Hepatocyte (in vitro differentiated cells): ENCODE measurements around the gene LATS2. TPM values are rescaled to one million over a fixed set of nuclear protein-coding genes. Genes with fewer than 3 reads are reported as not detected.

Source experiments
- DNase-seq: peaks from one replicate; pipeline ENCODE4 v3.0.0-alpha.2; 2016; ENCODE audit warnings: low spot score
- H2AFZ ChIP-seq: fragments of 200-600 bp; sonication (generic); 2 replicates; pipeline ENCODE4 v1.6.0; 2016; ENCODE audit warnings: antibody characterized with exemption, mild to moderate bottlenecking
- H3K27ac ChIP-seq: fragments of 200-600 bp; sonication (generic); 2 replicates; pipeline ENCODE4 v1.5.1; 2016; ENCODE audit warnings: mild to moderate bottlenecking
- H3K27me3 ChIP-seq: fragments of 200-600 bp; sonication (generic); 2 replicates; pipeline ENCODE4 v1.6.1; 2016
- H3K36me3 ChIP-seq: fragments of 200-600 bp; sonication (generic); replicated peaks from 2 replicates; pipeline ENCODE4 v1.5.1; 2016; ENCODE audit warnings: low read depth; ENCODE audit not compliant: insufficient read depth
- H3K4me1 ChIP-seq: fragments of 200-600 bp; sonication (generic); 2 replicates; pipeline ENCODE4 v1.5.1; 2016; ENCODE audit warnings: mild to moderate bottlenecking, moderate library complexity; ENCODE audit not compliant: insufficient read depth
- H3K4me2 ChIP-seq: fragments of 200-600 bp; sonication (generic); 2 replicates; pipeline ENCODE4 v1.6.0; 2016
- H3K4me3 ChIP-seq: fragments of 200-600 bp; sonication (generic); 2 replicates; pipeline ENCODE4 v1.5.1; 2016; ENCODE audit warnings: mild to moderate bottlenecking
- H3K79me2 ChIP-seq: fragments of 200-600 bp; sonication (generic); 2 replicates; pipeline ENCODE4 v1.6.0; 2017; ENCODE audit warnings: mild to moderate bottlenecking
- H3K9me2 ChIP-seq: fragments of 200-600 bp; sonication (generic); replicated peaks from 2 replicates; pipeline ENCODE4 v1.6.0; 2017; ENCODE audit warnings: mild to moderate bottlenecking; ENCODE audit not compliant: insufficient read depth
- H3K9me3 ChIP-seq: fragments of 200-600 bp; sonication (generic); 2 replicates; pipeline ENCODE4 v1.5.1; 2016; ENCODE audit warnings: low read depth, mild to moderate bottlenecking
- H4K20me1 ChIP-seq: fragments of 200-600 bp; sonication (generic); 2 replicates; pipeline ENCODE4 v1.6.0; 2016; ENCODE audit warnings: mild to moderate bottlenecking; ENCODE audit not compliant: insufficient read depth, poor library complexity, severe bottlenecking
- EZH2 ChIP-seq: fragments of 200-600 bp; sonication (generic); IDR thresholded peaks from 2 replicates; pipeline ENCODE4 v1.6.1; 2016; ENCODE audit warnings: antibody characterized with exemption, mild to moderate bottlenecking, borderline replicate concordance
- EZH2phosphoT487 ChIP-seq: fragments of 200-600 bp; sonication (generic); IDR thresholded peaks from one replicate; pipeline ENCODE4 v1.6.1; 2018; ENCODE audit warnings: antibody characterized with exemption, mild to moderate bottlenecking, low read depth, moderate library complexity; ENCODE audit not compliant: unreplicated experiment, severe bottlenecking
- WGBS: methylation state at CpG from one replicate; pipeline ENCODE4 v1.1.6; 2016; ENCODE audit warnings: low lambda C conversion rate; ENCODE audit errors: missing lambda C conversion rate; 5-methylcytosine and 5-hydroxymethylcytosine counted together
- polyA plus RNA-seq: library from polyadenylated mRNA; unstranded; fragments of >200 nt; fragmentation: Nextera tagmentation; extraction: Ambion mirVana; gene quantifications from 2 replicates; pipeline ENCODE4 v1.2.1, GENCODE V29; 2016
- total RNA-seq: library from RNA; depleted of rRNA; stranded (reverse); fragments of >200 nt; gene quantifications from 2 replicates; pipeline ENCODE4 v1.2.3, GENCODE V29; 2014
- TF ChIP-seq, protein P1 (sequence below): fragments of 200-600 bp; sonication (generic); IDR thresholded peaks from 2 replicates; pipeline ENCODE4 v1.5.1; 2016; ENCODE audit warnings: antibody characterized with exemption, mild to moderate bottlenecking; ENCODE audit not compliant: poor library complexity

LATS2 gene
- total and polyA plus RNA-seq, 2 experiments from 2014 or later = 6.2 to 15.5 TPM

DNA sequence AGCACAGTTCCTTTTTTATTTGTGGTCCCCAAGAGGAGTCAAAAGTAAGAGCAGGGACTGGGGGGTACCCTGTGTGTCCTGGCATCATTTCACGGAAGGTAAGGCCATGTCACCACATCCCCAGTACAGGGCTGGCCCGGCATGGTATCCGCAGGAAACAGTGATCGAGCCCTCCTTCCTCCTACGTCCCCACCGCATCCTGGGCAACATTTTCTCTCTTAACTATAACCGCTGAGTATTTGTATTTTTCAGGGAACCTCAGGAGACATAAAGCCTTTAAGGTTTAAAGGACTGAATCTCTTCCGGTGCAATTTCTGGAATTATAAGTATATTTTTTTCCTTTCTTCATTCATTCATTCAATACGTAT is 13.6 kb upstream of the LATS2 start:
- Histone ChIP-seq H3K27ac (no peak overlapping the region), H3K79me2 (no peaks in the 10 kb centered on the region), H3K9me3 (no peaks in the 10 kb centered on the region), H3K4me3 (no peak overlapping the region), H2AFZ (peak overlapping the region; percentile 93), H3K4me2 (peak overlapping the region; percentile 97), H3K27me3 (peaks cover 3% of the 10 kb centered on the region), H3K36me3 (no peaks in the 10 kb centered on the region), H4K20me1 (no peaks in the 10 kb centered on the region), H3K4me1 (peaks cover 6% of the 10 kb centered on the region), H3K9me2 (no peaks in the 10 kb centered on the region)
- no peak for TF ChIP-seq EZH2phosphoT487
- TF ChIP-seq, protein P1, sequence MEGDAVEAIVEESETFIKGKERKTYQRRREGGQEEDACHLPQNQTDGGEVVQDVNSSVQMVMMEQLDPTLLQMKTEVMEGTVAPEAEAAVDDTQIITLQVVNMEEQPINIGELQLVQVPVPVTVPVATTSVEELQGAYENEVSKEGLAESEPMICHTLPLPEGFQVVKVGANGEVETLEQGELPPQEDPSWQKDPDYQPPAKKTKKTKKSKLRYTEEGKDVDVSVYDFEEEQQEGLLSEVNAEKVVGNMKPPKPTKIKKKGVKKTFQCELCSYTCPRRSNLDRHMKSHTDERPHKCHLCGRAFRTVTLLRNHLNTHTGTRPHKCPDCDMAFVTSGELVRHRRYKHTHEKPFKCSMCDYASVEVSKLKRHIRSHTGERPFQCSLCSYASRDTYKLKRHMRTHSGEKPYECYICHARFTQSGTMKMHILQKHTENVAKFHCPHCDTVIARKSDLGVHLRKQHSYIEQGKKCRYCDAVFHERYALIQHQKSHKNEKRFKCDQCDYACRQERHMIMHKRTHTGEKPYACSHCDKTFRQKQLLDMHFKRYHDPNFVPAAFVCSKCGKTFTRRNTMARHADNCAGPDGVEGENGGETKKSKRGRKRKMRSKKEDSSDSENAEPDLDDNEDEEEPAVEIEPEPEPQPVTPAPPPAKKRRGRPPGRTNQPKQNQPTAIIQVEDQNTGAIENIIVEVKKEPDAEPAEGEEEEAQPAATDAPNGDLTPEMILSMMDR = no peak
- no peak for TF ChIP-seq EZH2
- DNase-seq = no peak
- 77% methylated on average over 9 of the region's 9 CpGs for WGBS

DNA sequence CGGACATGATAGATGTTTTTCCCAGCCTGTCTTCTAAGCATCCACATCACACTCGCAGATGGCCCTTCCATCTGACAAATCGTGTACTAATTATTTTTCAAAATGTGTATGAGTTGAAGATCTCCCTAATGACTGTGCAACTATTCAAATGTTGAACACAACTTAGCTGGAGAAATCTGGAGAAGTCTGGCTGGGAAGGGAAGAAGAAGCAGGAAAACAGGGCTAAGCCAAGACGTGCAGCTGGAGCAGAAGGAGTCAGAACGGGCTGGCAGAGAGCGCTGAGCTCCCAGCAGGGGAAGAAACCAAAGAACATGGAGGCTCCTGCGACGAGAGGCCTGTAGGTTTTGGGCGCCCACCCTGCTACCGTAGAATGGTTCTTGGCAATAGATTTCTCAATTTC is 13.2 kb upstream of the LATS2 start:
- TF ChIP-seq EZH2phosphoT487 = no peak
- TF ChIP-seq, protein P1 = no peak
- TF ChIP-seq EZH2 = no peak
- peak overlapping the region; percentile 97 for H3K4me2 ChIP-seq
- H2AFZ ChIP-seq = peak overlapping the region; percentile 93
- no peak overlapping the region for H3K27ac ChIP-seq
- no peak for DNase-seq
- H3K9me2 ChIP-seq = no peaks in the 10 kb centered on the region
- no peak overlapping the region for H3K4me3 ChIP-seq
- H3K9me3 ChIP-seq = no peaks in the 10 kb centered on the region
- no peaks in the 10 kb centered on the region for H4K20me1 ChIP-seq
- H3K4me1 ChIP-seq = peaks cover 4% of the 10 kb centered on the region
- no peaks in the 10 kb centered on the region for H3K79me2 ChIP-seq
- peaks cover 3% of the 10 kb centered on the region for H3K27me3 ChIP-seq
- H3K36me3 ChIP-seq = no peaks in the 10 kb centered on the region
- 75% methylated on average over 10 of the region's 10 CpGs for WGBS

DNA sequence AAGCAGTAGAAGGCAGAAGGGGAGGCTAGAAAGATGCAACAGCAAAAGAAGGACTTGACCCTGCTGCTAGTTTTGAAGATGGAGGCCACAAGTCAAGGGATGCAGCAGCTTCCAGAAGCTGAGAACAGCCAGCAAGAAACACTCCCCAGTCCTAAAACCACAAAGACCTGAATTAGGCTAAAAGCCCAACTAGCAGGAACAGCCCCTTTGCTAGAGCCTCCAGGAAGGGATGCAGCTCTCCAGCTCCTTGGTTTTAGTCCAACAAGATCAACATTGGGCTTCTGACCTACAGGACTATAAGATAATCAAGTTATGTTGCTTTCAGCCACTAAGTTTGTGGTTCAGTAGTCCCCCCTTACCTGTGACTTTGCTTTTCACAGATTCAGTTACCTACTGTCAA is 10.5 kb upstream of the LATS2 start:
- TF ChIP-seq EZH2phosphoT487 = no peak
- TF ChIP-seq EZH2 = no peak
- TF ChIP-seq, protein P1 = no peak
- H3K9me2 ChIP-seq = no peaks in the 10 kb centered on the region
- no peak overlapping the region for H2AFZ ChIP-seq
- H3K27ac ChIP-seq = no peak overlapping the region
- DNase-seq = no peak
- no peaks in the 10 kb centered on the region for H3K36me3 ChIP-seq
- H3K4me3 ChIP-seq = no peak overlapping the region
- H3K4me1 ChIP-seq = peaks cover 4% of the 10 kb centered on the region
- no peak overlapping the region for H3K4me2 ChIP-seq
- no peaks in the 10 kb centered on the region for H3K79me2 ChIP-seq
- peaks cover 3% of the 10 kb centered on the region for H3K27me3 ChIP-seq
- H3K9me3 ChIP-seq = no peaks in the 10 kb centered on the region
- no peaks in the 10 kb centered on the region for H4K20me1 ChIP-seq

DNA sequence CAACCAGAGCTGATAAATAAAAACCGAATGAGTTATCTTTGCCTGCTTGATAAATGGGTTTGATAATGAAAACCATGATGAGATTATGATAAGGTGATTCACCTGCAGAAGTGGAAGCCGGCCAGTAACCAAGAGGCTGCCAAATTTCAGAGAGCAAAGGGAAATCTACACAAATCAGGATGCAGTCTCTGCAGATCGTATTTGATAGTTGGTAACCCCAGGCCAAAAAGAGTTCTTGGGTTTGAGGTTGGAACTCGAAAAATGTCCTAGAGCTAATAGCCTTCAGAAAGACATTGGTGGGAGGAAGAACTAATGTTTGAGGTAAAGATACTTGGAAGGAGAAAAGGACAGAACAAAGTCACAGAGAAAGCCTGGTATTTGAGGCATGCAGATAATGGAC is 9.6 kb upstream of the LATS2 start:
- no peak overlapping the region for H2AFZ ChIP-seq
- WGBS = 34% methylated on average over 4 of the region's 4 CpGs
- no peak overlapping the region for H3K4me2 ChIP-seq
- H3K36me3 ChIP-seq = no peaks in the 10 kb centered on the region
- H3K79me2 ChIP-seq = no peaks in the 10 kb centered on the region
- no peaks in the 10 kb centered on the region for H4K20me1 ChIP-seq
- H3K9me3 ChIP-seq = no peaks in the 10 kb centered on the region
- DNase-seq = no peak
- H3K4me1 ChIP-seq = peaks cover 4% of the 10 kb centered on the region
- H3K9me2 ChIP-seq = no peaks in the 10 kb centered on the region
- no peak overlapping the region for H3K27ac ChIP-seq
- peaks cover 3% of the 10 kb centered on the region for H3K27me3 ChIP-seq
- TF ChIP-seq EZH2 (no peak), EZH2phosphoT487 (no peak)
- TF ChIP-seq, protein P1 = no peak
- H3K4me3 ChIP-seq = no peak overlapping the region
